Measurements from ENCODE around the gene GIMAP5. TPM values are rescaled to one million over a fixed set of nuclear protein-coding genes. Genes with fewer than 3 reads are reported as not detected.
A peak's percentile ranks its signal among the peaks of the same experiment; 100 is the strongest.

The GIMAP5 gene
- total RNA-seq, 1 donor from 2014 or later: 31.9 TPM

DNA sequence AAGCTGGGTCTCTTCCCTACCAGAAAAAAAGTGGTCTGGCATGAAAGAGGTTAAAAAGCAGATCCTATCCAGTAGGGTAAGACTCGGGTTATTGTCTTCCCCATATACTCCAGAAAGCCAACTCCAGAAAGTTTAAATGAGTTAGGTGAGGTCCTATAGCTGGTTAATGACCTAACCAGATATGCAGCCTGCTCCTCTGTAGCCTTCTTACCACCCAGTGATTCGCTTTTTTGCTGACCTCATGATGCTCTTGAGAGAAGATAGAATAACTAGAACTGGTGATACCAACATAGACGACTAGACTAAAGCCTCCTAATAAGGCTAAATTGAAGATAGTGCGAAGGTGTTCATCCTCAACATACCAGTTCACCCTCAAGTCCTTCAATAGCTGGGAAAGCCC lies 21.5 kb upstream of the GIMAP5 start:
- DNase-seq (no peak), ATAC-seq (peak in 1 of 2 donors; percentile 18)
- Histone ChIP-seq H3K9me3 (peaks cover 10% of the 10 kb centered on the region), H3K4me1 (peaks cover 22% of the 10 kb centered on the region), H3K27me3 (ENCODE audit: low read depth) (no peaks in the 10 kb centered on the region), H3K4me3 (peak overlapping the region; percentile 67), H3K36me3 (peaks cover 15% of the 10 kb centered on the region), H3K27ac (peak overlapping the region; percentile 85)
- intact Hi-C loops (cut with DNase I): no loop called here
- TF ChIP-seq, protein P1, sequence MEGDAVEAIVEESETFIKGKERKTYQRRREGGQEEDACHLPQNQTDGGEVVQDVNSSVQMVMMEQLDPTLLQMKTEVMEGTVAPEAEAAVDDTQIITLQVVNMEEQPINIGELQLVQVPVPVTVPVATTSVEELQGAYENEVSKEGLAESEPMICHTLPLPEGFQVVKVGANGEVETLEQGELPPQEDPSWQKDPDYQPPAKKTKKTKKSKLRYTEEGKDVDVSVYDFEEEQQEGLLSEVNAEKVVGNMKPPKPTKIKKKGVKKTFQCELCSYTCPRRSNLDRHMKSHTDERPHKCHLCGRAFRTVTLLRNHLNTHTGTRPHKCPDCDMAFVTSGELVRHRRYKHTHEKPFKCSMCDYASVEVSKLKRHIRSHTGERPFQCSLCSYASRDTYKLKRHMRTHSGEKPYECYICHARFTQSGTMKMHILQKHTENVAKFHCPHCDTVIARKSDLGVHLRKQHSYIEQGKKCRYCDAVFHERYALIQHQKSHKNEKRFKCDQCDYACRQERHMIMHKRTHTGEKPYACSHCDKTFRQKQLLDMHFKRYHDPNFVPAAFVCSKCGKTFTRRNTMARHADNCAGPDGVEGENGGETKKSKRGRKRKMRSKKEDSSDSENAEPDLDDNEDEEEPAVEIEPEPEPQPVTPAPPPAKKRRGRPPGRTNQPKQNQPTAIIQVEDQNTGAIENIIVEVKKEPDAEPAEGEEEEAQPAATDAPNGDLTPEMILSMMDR (IDR thresholded peaks at IDR 0.05): no peak

DNA sequence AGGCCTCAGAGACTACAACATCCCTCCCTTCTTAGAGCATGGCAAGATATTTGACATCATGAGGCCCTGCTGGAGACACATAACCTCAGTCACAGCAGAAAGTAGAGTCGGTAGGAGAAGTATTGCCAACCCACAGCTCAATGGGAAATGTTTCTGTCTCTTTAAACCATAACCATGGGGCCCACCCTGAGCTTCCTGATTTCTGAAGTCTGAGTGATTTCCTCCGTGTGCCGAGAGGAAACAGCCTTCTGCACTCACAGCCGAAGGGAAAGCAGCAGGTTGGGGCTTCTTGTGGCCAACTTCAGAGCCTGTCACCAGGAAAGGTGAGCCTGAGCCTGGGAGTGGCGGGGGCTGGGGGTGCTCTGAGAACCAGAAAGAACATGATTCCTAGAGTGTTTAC lies 20.9 kb upstream of the GIMAP5 start, which contains the start of gene GIMAP1:
GIMAP1 (plus strand) TSS at position 246 of the 400 bp plus-strand sequence. CDS start 2,435 bp downstream, outside the sequence.
- Histone ChIP-seq H3K4me1 (peaks cover 22% of the 10 kb centered on the region), H3K9me3 (peaks cover 10% of the 10 kb centered on the region), H3K4me3 (peak within 1 kb of the TSS; percentile 67), H3K27ac (peak within 1 kb of the TSS; percentile 85), H3K36me3 (peaks cover 21% of the 10 kb centered on the region), H3K27me3 (ENCODE audit: low read depth) (no peaks in the 10 kb centered on the region)
- ATAC-seq (peak; percentile 82 to 86), DNase-seq (no peak)
- TF ChIP-seq, protein P1 (IDR thresholded peaks at IDR 0.05): no peak
- intact Hi-C loops (cut with DNase I): no loop called here

DNA sequence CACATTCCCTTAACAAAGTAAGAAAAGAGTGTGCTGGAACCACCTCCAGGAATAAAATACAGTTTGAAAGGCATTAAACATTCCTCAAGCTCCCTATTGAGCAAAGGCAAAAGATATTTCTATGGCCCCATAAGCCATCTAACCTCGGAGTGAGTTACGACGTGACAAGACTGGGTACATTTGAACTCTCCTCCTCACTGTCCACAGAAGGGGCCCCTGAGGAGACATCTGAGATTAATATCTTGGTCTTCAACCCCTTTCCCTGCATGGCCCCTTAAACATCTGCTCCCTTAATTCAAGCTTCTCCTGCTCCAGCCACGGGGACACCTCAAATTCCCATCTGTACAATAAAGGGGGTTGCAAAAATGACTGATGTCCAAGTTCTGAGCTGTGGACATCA lies 20.3 kb upstream of the GIMAP5 start:
- DNase-seq: no peak
- TF ChIP-seq, protein P1 (IDR thresholded peaks at IDR 0.05): no peak
- Histone ChIP-seq H3K27ac (peak overlapping the region; percentile 85), H3K27me3 (ENCODE audit: low read depth) (no peaks in the 10 kb centered on the region), H3K4me3 (peak overlapping the region; percentile 67), H3K4me1 (peaks cover 22% of the 10 kb centered on the region), H3K9me3 (peaks cover 10% of the 10 kb centered on the region), H3K36me3 (peaks cover 22% of the 10 kb centered on the region)
- intact Hi-C loops (cut with DNase I): no loop called here
- no peak for ATAC-seq

DNA sequence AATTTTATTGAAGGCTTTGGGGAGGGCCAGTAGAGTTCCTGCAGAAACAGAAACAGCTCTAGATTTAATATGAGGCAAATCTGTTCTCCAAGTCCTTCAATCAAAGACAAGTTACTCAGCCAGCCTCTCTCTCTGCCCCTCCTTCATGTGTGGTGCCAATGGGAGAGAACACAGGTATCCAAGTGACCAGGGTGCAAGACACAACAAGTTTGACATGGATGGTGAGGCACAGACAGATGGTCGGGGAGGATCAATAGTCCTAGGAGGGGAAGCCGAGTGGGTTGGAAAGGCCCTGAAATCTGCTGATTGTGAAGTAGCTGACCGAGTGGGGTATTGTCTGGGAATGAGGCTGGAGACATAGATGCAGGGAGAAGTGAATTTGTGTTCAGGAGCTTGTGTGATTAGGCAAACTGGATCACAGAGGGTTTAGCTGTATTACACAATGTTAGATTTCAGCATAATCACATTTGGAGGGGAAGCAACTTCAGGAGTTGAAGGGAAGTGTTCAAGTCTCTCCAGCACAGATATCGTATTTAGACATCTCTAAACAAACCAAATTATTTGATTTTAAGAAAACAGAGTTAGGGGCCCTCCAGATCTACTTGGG lies 19.3 kb upstream of the GIMAP5 start:
- H3K4me1 ChIP-seq: peaks cover 22% of the 10 kb centered on the region
- DNase-seq (no peak), ATAC-seq (peak in 1 of 2 donors; percentile 32)
- no peaks in the 10 kb centered on the region for H3K27me3 ChIP-seq (ENCODE audit: low read depth)
- peaks cover 29% of the 10 kb centered on the region for H3K36me3 ChIP-seq
- intact Hi-C loops (cut with DNase I): no loop called here
- peaks cover 3% of the 10 kb centered on the region for H3K9me3 ChIP-seq
- peak overlapping the region; percentile 85 for H3K27ac ChIP-seq
- TF ChIP-seq, protein P1 (IDR thresholded peaks at IDR 0.05): no peak
- H3K4me3 ChIP-seq: peak overlapping the region; percentile 67

DNA sequence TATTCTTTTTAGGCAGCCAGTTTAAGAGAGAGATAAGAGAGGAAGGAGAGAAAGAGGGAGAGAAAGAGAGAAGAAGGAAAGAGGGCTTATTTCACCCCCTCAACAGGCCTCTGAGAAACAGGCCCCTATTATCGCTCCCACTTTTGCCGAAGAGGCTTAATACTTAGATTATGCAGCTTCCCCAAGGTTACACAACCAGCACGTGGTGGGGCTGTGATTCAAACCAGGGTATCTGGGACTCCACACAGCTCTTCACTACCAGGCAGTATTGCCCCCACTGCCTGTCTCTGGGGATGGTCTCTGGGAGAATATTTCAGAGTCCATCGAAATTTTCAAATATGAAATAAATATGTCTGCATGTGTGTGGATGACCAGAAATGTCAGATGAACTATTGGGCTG lies 17.8 kb upstream of the GIMAP5 start:
- TF ChIP-seq, protein P1 (IDR thresholded peaks at IDR 0.05): no peak
- Histone ChIP-seq H3K27ac (no peak overlapping the region), H3K36me3 (peaks cover 29% of the 10 kb centered on the region), H3K27me3 (ENCODE audit: low read depth) (no peaks in the 10 kb centered on the region), H3K9me3 (no peaks in the 10 kb centered on the region), H3K4me3 (peak overlapping the region; percentile 67), H3K4me1 (peaks cover 22% of the 10 kb centered on the region)
- intact Hi-C loops (cut with DNase I): no loop called here
- ATAC-seq: no peak
- DNase-seq: no peak
